GM18498 (cell line): ENCODE data around the gene PTGES3L.
A peak's percentile ranks its signal among the peaks of the same experiment; 100 is the strongest.
"Not testable (repeated sequence)": the region's sequence is repeated elsewhere in the genome, so short reads cannot be mapped to it uniquely, and the experiment has no call there.

ENCODE experiments used
- ATAC-seq: cut with Tn5 transposase; IDR thresholded peaks from one replicate; pipeline ENCODE4 v1.9.1; 2021; ENCODE audit warnings: mild to moderate bottlenecking, moderate library complexity; ENCODE audit not compliant: unreplicated experiment

PTGES3L gene

GRCh38 chr17:42985225-42985624, 5.3 kb upstream of the PTGES3L start:
- ATAC-seq = peak; percentile 37

GRCh38 chr17:42982266-42982665, 2.4 kb upstream of the PTGES3L start:
- no peak for ATAC-seq

GRCh38 chr17:42980766-42981397, 1.0 kb upstream of the PTGES3L start:
- peak; percentile 61 for ATAC-seq

GRCh38 chr17:42980274-42980765, 440 bp upstream of the PTGES3L start, which contains the start of gene RUNDC1:
Gene RUNDC1 (plus strand): TSS chr17:42980565. CDS start chr17:42980577, 12 bp downstream.
- peak; percentile 76 for ATAC-seq

GRCh38 chr17:42975701-42976100, 4.2 kb downstream of the PTGES3L start:
- ATAC-seq = not testable (repeated sequence)

DNA sequence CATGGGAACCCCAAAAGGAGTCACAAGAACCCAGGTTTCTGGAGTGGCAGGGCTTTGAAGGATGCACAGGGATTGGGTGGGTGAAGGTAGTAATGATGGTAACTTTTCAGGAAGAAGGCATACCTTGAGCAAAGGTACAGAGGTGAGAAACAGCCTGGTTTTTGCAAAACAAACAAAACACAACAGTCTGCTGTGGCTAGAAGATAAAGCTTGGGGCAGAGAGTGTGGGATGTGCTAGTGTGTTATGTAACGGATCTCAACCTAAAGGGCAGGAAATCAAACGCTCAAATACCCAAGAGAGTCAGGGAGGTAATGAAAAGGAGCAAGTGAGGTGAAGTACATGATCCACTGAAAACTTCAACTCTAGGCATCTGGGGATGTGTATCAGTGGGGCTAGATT, 4.6 kb downstream of the PTGES3L start:
- no peak for ATAC-seq

DNA sequence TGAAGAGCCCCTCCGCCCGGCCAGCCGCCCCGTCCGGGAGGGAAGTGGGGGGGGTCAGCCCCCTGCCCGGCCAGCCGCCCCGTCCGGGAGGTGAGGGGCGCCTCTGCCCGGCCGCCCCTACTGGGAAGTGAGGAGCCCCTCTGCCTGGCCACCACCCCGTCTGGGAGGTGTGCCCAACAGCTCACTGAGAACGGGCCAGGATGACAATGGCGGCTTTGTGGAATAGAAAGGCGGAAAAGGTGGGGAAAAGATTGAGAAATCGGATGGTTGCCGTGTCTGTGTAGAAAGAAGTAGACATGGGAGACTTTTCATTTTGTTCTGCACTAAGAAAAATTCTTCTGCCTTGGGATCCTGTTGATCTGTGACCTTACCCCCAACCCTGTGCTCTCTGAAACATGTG, 6.6 kb downstream of the PTGES3L start:
- ATAC-seq = not testable (repeated sequence)

DNA sequence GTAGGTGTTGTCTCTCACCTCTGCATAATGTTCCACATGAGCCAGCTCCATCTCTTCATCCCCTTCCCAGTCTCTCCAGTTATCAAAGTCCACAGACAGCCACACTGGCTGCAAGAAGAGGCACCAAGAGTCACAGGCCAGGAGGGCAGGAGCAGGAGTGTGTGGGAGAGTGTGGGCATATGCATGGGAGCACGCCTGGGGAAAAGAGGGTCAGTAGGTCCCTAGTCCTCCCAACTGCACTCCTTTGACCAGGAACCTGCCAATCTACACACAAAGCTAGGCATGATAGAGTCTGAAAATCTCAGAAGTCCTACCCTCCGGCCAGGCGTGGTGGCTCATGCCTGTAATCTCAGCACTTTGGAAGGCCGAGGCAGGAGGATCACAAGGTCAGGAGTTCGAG, 8.3 kb downstream of the PTGES3L start:
- ATAC-seq = no peak

- ATAC-seq = no peak
These were observed 10.8 kb downstream of the PTGES3L start for GRCh38 chr17:42969001-42969581.

DNA sequence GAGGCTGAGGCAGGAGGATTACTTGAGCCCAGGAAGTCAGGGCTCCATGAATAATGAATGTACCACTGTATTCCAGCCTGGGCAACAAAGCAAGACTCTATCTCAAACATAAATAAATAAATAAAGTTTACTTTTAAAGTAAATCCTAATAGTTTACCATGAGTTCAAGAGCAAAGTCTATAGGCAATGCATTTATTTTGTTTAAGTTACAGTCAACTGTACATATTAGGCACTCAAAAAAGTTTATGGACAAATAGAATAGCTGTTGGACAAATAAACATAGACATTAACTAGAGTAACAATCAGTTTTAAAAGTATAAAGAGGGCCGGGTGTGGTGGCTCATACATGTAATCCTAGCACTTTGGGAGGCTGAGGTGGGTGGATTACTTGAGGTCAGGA, 12.0 kb downstream of the PTGES3L start:
- no peak for ATAC-seq

DNA sequence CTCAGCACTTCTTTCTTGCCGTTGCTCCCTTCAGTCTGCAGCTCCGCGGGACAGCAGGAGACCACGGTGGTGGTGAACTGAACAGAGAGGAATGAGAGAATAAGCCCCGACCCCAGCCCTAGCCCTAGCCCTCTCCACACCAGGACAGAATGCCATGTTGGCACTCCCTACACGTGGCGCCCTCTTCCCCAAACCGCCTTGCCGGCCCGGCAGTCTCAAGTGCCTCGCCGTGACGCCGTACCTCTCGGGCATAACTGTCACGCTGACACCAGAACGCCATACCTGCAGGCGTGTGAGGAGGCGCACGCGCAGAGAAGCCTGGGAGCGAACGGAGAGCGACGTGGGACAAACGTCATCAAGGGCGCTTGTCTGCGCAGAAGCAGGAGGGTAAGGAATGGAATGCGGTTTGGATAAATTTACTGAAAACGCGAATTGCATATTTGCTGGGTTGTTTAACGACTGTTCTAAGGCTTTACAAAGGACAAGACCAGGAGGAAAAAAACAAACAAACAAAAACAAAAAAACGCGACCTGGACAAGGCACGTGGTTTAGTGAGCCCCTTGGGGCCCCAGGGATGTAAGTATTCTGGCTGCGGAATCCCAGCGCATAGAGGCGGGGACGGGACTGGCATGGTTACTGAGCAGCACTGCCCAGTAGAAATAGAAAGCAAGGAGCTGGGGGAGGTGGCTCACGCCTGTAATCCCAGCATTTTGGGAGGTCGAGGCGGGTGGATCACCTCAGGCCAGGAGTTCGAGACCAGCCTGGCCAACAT, 15.5 kb downstream of the PTGES3L start, which contains the start of gene AARSD1:
TSS of gene AARSD1 (minus strand) at position 294 of the 772 bp plus-strand sequence. CDS start at position 280, 14 bp downstream.
- peak; percentile 90 for ATAC-seq

- ATAC-seq = no peak
These were observed 26.2 kb downstream of the PTGES3L start for GRCh38 chr17:42953669-42954068.

GRCh38 chr17:42950044-42950783, 29.7 kb downstream of the PTGES3L start:
- ATAC-seq = no peak

GRCh38 chr17:42946812-42947211, 33.1 kb downstream of the PTGES3L start:
- ATAC-seq = no peak

DNA sequence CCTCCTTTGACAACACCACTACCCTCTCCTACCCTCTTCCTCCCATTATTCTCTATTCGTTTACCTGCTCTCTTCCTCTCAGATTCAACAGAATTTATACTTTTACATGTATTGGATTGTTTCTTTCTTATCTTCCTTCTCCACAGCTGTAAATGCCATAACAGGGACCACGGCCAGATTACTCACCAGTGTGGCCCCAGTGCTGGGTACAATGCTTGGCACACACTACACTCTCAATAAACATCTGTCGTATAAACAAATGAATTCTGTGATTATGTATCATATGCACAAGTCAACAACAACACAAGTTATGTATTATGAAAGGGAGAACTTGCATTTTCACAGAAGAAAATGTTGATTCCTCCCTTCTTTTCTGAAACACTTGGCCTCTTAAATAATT, 35.7 kb downstream of the PTGES3L start:
- ATAC-seq = no peak

GRCh38 chr17:42937712-42938596, 41.9 kb downstream of the PTGES3L start:
- no peak for ATAC-seq

GRCh38 chr17:42929497-42929844, 50.4 kb downstream of the PTGES3L start:
- ATAC-seq = no peak

DNA sequence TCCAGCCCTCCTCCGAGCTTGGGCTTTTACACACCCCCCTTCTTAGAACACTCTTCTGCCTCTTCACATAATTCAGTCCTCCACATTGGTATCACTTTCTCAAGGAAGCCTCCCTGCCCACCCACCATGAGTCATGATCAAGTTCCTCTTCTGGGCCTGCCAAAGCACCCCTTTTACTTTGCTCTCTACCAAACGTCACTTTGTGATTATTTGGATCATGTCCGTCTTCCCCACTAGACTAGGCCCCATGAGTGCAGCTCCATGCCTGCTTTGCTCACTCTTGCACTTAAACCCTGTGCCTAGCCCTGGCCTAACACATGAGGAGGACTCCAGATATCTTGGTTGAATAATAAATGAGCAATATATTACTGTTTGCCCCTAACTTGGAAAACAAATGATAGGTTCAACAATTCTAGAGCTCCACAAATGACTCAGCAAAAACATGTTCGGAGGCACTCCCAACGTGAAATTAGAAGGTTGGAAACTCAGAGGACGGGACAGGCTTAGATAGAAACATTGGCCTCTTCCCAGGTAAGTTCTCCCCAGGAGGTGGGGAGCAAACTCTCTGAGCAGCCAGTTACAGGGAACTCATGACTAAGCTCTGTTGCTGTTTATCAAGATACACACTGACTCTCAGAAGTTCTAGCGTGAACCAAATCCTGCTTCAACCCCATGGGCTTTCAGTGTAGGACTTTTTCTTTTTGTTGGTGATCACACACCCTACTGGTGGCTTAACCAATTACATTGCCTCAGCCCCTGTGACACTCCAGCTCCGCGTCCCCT, 51.0 kb downstream of the PTGES3L start:
- peak; percentile 63 for ATAC-seq

DNA sequence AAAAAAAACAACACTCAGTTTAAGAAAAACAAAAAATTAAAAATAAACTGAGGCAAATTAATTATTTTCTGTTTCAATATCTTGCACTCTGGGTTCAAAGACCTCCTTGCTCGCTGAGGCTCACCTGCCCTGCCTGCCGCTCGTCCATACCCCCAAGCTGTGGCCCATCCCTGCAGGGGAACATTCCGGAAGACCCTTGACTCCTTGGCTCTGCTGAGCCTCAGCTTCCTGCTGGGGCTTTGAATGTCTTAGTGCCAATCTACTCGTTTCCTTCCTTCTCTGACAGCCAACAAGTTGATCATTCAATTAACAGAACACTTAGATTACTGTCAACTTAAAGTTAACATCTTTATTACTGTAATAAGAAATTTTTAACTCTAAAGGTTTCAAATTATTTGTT, 55.0 kb downstream of the PTGES3L start:
- ATAC-seq = no peak
